Spleen (tissue), 7 donors: ENCODE results near the gene CERCAM.

Source experiments
- CTCF ChIP-seq, 11 experiments: fragments of 200-600 bp in 7 of 11; fragments of 450-650 bp in 4 of 11; sonication (generic) in 4 of 11; IDR thresholded peaks in 8 of 11; conservative IDR thresholded peaks in 3 of 11; 1 replicate in 7 of 11; 2 replicates in 4 of 11; pipeline versions ENCODE4 v1.4.0 to v1.8.0; 2016 to 2021; ENCODE audit warnings: antibody characterized with exemption in 11 of 11, inconsistent platforms in 4 of 11, mild to moderate bottlenecking in 1 of 11
- POLR2A ChIP-seq, 3 donors: fragments of 450-650 bp; IDR thresholded peaks; one replicate each; pipeline ENCODE4 v1.5.1; 2017; ENCODE audit warnings: antibody characterized with exemption in 3 of 3, mild to moderate bottlenecking in 1 of 3
- POLR2AphosphoS5 ChIP-seq, 3 donors: sonication (generic); formaldehyde crosslinking; IDR thresholded peaks; one replicate each; pipeline ENCODE4 v1.5.1; 2017; ENCODE audit warnings: antibody characterized with exemption in 3 of 3
- donor health status: DM: no; HTN: no; CAD: no; lungs with moderate emphysema.
- donor health status: DM: no; HTN: no; CAD: no.
- donor health status: DM: no; HTN: no; CAD: no.

GRCh38 chr9:128408963-128409431 lies 11.7 kb upstream of the CERCAM start:
- TF ChIP-seq CTCF (IDR thresholded peaks at IDR 0.05 in 8 of 11, conservative IDR thresholded peaks at IDR 0.05 in 3 of 11) (no peak), POLR2A (IDR thresholded peaks at IDR 0.05) (no peak), POLR2AphosphoS5 (IDR thresholded peaks at IDR 0.05) (no peak)
